SK-N-SH (cell line): ENCODE measurements around the gene ITFG1. TPM values are rescaled to one million over a fixed set of nuclear protein-coding genes. Genes with fewer than 3 reads are reported as not detected.

Experiments
- CTCF ChIA-PET: fragments of 300-600, 350-600 bp; formaldehyde crosslinking; extraction: SDS; loops from one replicate; lab custom pipeline; 2021; lab: Yijun Ruan, JAX
- POLR2A ChIA-PET: fragments of 350-600 bp; sonication (Branson Sonifier 250); formaldehyde crosslinking; extraction: SDS; loops from one replicate; lab custom pipeline; 2020; ENCODE audit warnings: antibody characterized with exemption, inconsistent platforms; lab: Yijun Ruan, JAX
- DNase-seq: peaks from one replicate; pipeline ENCODE4 v3.0.0; 2012
- H2AFZ ChIP-seq: fragments of 200-600 bp; sonication (generic); 2 replicates; pipeline ENCODE4 v1.8.1; 2016; ENCODE audit warnings: antibody characterized with exemption, mild to moderate bottlenecking, low read depth
- H3F3A ChIP-seq: fragments of 200-600 bp; sonication (generic); replicated peaks from 2 replicates; pipeline ENCODE3; 2016; ENCODE audit warnings: antibody characterized with exemption, mild to moderate bottlenecking; ENCODE audit not compliant: insufficient read depth
- H3K27ac ChIP-seq, 2 experiments: fragments of 200-500 bp in 1 of 2; fragments of 200-600 bp in 1 of 2; sonication (Bioruptor generic) in 1 of 2; sonication (generic), shearing (Covaris generic) in 1 of 2; 2 replicates each; pipeline versions ENCODE4 v1.5.1 to v1.6.1; 2014 to 2016; ENCODE audit warnings: low read depth in 2 of 2, inconsistent platforms in 1 of 2, low read length in 1 of 2, mild to moderate bottlenecking in 1 of 2, mixed read lengths in 1 of 2
- H3K27me3 ChIP-seq: fragments of 200-600 bp; sonication (generic), shearing (Covaris generic); 2 replicates; pipeline ENCODE4 v1.6.1; 2016; ENCODE audit warnings: mixed run types; ENCODE audit not compliant: insufficient read depth
- H3K36me3 ChIP-seq, 2 experiments: fragments of 200-500 bp in 1 of 2; fragments of 200-600 bp in 1 of 2; sonication (Bioruptor generic) in 1 of 2; sonication (generic) in 1 of 2; replicated peaks in 1 of 2; 2 replicates each; pipeline versions ENCODE3 to v1.5.1; 2014 to 2016; ENCODE audit warnings: low read length in 1 of 2, mild to moderate bottlenecking in 1 of 2; ENCODE audit not compliant: insufficient read depth in 2 of 2, control insufficient read depth in 1 of 2
- H3K4me1 ChIP-seq, 2 experiments: fragments of 200-500 bp in 1 of 2; fragments of 200-600 bp in 1 of 2; sonication (Bioruptor generic) in 1 of 2; sonication (generic), shearing (Covaris generic) in 1 of 2; 2 replicates each; pipeline versions ENCODE4 v1.5.1 to v1.6.1; 2014 to 2016; ENCODE audit warnings: low read depth in 1 of 2, low read length in 1 of 2, mixed run types in 1 of 2; ENCODE audit not compliant: insufficient read depth in 2 of 2, control insufficient read depth in 1 of 2
- H3K4me2 ChIP-seq: fragments of 200-600 bp; sonication (generic), shearing (Covaris generic); 2 replicates; pipeline ENCODE4 v1.6.1; 2017; ENCODE audit warnings: mixed run types
- H3K4me3 ChIP-seq, 2 experiments: fragments of 200-500 bp in 1 of 2; fragments of 200-600 bp in 1 of 2; sonication (Bioruptor generic) in 1 of 2; sonication (generic), shearing (Covaris generic) in 1 of 2; 2 replicates each; pipeline versions ENCODE4 v1.5.1 to v1.8.1; 2014 to 2016; ENCODE audit warnings: low read depth in 2 of 2, inconsistent platforms in 1 of 2, low read length in 1 of 2, mild to moderate bottlenecking in 1 of 2, mixed read lengths in 1 of 2, moderate library complexity in 1 of 2
- H3K79me2 ChIP-seq: fragments of 200-600 bp; sonication (generic); 2 replicates; pipeline ENCODE4 v1.8.1; 2017; ENCODE audit warnings: mild to moderate bottlenecking; ENCODE audit not compliant: insufficient read depth
- H3K9ac ChIP-seq: fragments of 200-600 bp; sonication (generic); 2 replicates; pipeline ENCODE4 v1.6.1; 2017; ENCODE audit warnings: mixed run types
- H3K9me2 ChIP-seq: fragments of 200-600 bp; sonication (generic); 2 replicates; pipeline ENCODE4 v1.6.1; 2017; ENCODE audit warnings: mixed run types
- H3K9me3 ChIP-seq: fragments of 200-600 bp; sonication (generic); 2 replicates; pipeline ENCODE4 v1.6.1; 2017; ENCODE audit warnings: mixed run types, mild to moderate bottlenecking, moderate library complexity
- H4K20me1 ChIP-seq: fragments of 200-600 bp; sonication (generic); 2 replicates; pipeline ENCODE4 v1.6.1; 2017; ENCODE audit warnings: mild to moderate bottlenecking, mixed run types; ENCODE audit not compliant: insufficient read depth
- CHD2 ChIP-seq: fragments of 150-350 bp; IDR thresholded peaks from 2 replicates; pipeline ENCODE4 v1.6.1; 2018; ENCODE audit warnings: low read length; ENCODE audit not compliant: partially characterized antibody
- ELF1 ChIP-seq: IDR thresholded peaks from 2 replicates; pipeline ENCODE4 v1.4.0; 2012
- EZH2phosphoT487 ChIP-seq: fragments of 200-600 bp; sonication (generic); IDR thresholded peaks from 2 replicates; pipeline ENCODE4 v1.6.1; 2017; ENCODE audit warnings: low read depth, mixed run types, mild to moderate bottlenecking, antibody characterized with exemption, moderate library complexity, borderline replicate concordance
- FOXJ3 ChIP-seq: sonication (generic); formaldehyde crosslinking; IDR thresholded peaks from 2 replicates; pipeline ENCODE4 v1.5.1; 2020; ENCODE audit warnings: mild to moderate bottlenecking, missing genetic modification reagents
- FOXM1 ChIP-seq: IDR thresholded peaks from 2 replicates; pipeline ENCODE4 v1.4.0; 2012; ENCODE audit warnings: low read depth, mild to moderate bottlenecking
- GABPA ChIP-seq: IDR thresholded peaks from 2 replicates; pipeline ENCODE4 v1.4.0; 2012; ENCODE audit warnings: low read depth, mild to moderate bottlenecking
- IRF3 ChIP-seq: fragments of 150-350 bp; IDR thresholded peaks from 2 replicates; pipeline ENCODE4 v1.6.1; 2016; ENCODE audit warnings: mild to moderate bottlenecking, low read depth, low read length
- JUND ChIP-seq: IDR thresholded peaks from 2 replicates; pipeline ENCODE4 v1.4.0; 2012
- MAX ChIP-seq: IDR thresholded peaks from 2 replicates; pipeline ENCODE4 v1.4.0; 2012; ENCODE audit warnings: low read depth
- MEF2A ChIP-seq: IDR thresholded peaks from 2 replicates; pipeline ENCODE4 v1.4.0; 2012; ENCODE audit warnings: low read depth, borderline replicate concordance
- PBX3 ChIP-seq: IDR thresholded peaks from 2 replicates; pipeline ENCODE4; 2012
- POLR2AphosphoS5 ChIP-seq: IDR thresholded peaks from 2 replicates; pipeline ENCODE4 v1.6.1; 2012; ENCODE audit warnings: low read depth, low read length
- RCOR1 ChIP-seq: fragments of 150-350 bp; IDR thresholded peaks from 2 replicates; pipeline ENCODE4 v1.6.1; 2017; ENCODE audit warnings: antibody characterized with exemption, low read length
- RFX5 ChIP-seq: IDR thresholded peaks from 2 replicates; pipeline ENCODE4 v1.6.1; 2012; ENCODE audit warnings: mild to moderate bottlenecking, improper control_type of control experiment, low read length
- TAF1 ChIP-seq: IDR thresholded peaks from 2 replicates; pipeline ENCODE4 v1.6.1; 2012; ENCODE audit warnings: low read depth, mild to moderate bottlenecking, low read length, moderate library complexity, borderline replicate concordance
- TCF12 ChIP-seq: IDR thresholded peaks from 2 replicates; pipeline ENCODE4 v1.4.0; 2012
- TEAD4 ChIP-seq: IDR thresholded peaks from 2 replicates; pipeline ENCODE4 v1.4.0; 2012; ENCODE audit warnings: mild to moderate bottlenecking, borderline replicate concordance; ENCODE audit not compliant: insufficient read depth
- WGBS: methylation state at CpG from one replicate; pipeline ENCODE4 v1.1.6; 2017; ENCODE audit warnings: low lambda C conversion rate; 5-methylcytosine and 5-hydroxymethylcytosine counted together
- polyA plus RNA-seq, 3 experiments: library from polyadenylated mRNA; depleted of rRNA; stranded (reverse); fragments of >200 nt; gene quantifications; 2 replicates each; pipeline ENCODE4 v1.2.3, GENCODE V29; 2012

Gene ITFG1
- polyA plus RNA-seq, 1 of the 3 experiments (the other 2 are of a cell fraction) = 48.6 TPM

GRCh38 chr16:47278306-47278970 is 182.4 kb downstream of the ITFG1 start:
- POLR2A ChIA-PET = no interaction called here

GRCh38 chr16:47276522-47276921 is 184.3 kb downstream of the ITFG1 start:
- no peak for TF ChIP-seq RFX5
- no peak for TF ChIP-seq POLR2AphosphoS5
- no peak for TF ChIP-seq FOXM1
- no peak for TF ChIP-seq TEAD4
- no peak for TF ChIP-seq CHD2
- TF ChIP-seq JUND = no peak
- TF ChIP-seq MAX = no peak
- TF ChIP-seq IRF3 = no peak
- TF ChIP-seq GABPA = no peak
- no peak for TF ChIP-seq TCF12
- no peak for TF ChIP-seq MEF2A
- TF ChIP-seq RCOR1 = no peak
- TF ChIP-seq EZH2phosphoT487 = no peak
- no peak for TF ChIP-seq FOXJ3 (CRISPR knock-in tag)
- TF ChIP-seq TAF1 = no peak
- TF ChIP-seq ELF1 = no peak
- TF ChIP-seq, all 33 proteins: peak for 0
- H3K9me3 ChIP-seq = no peaks in the 10 kb centered on the region; the same call in 1 of the 2 replicates
- no peak overlapping the region for H3K4me2 ChIP-seq
- H3F3A ChIP-seq = no peaks in the 10 kb centered on the region
- POLR2A ChIA-PET = no interaction called here
- H4K20me1 ChIP-seq = no peaks in the 10 kb centered on the region
- no peaks in the 10 kb centered on the region for H3K27me3 ChIP-seq
- no peaks in the 10 kb centered on the region for H3K36me3 ChIP-seq
- H3K4me3 ChIP-seq = no peak overlapping the region
- no peaks in the 10 kb centered on the region; a peak in 1 of 4 replicates for H3K4me1 ChIP-seq
- no peaks in the 10 kb centered on the region for H3K9me2 ChIP-seq
- no peak for DNase-seq
- no peaks in the 10 kb centered on the region for H3K79me2 ChIP-seq
- no peak overlapping the region for H2AFZ ChIP-seq
- CTCF ChIA-PET = no interaction called here
- H3K9ac ChIP-seq = no peak overlapping the region
- no peak overlapping the region for H3K27ac ChIP-seq
- WGBS = 83% methylated on average over 1 of the region's 1 CpG

More at GRCh38 chr16:47278306-47278970, 182.4 kb downstream of the ITFG1 start:
- peak; percentile 5 for DNase-seq
- no peaks in the 10 kb centered on the region; the same call in 1 of the 2 replicates for H3K9me3 ChIP-seq
- no peak for TF ChIP-seq MAX
- 0 out of 2 replicates have a peak, but pooled peaks have one; percentile 5 for TF ChIP-seq PBX3
- peaks cover 0 to 5% of the 10 kb centered on the region in 2 experiments for H3K36me3 ChIP-seq
- H3K4me1 ChIP-seq = no peaks in the 10 kb centered on the region; a peak in 1 of 4 replicates
- no peak overlapping the region for H2AFZ ChIP-seq
- H3K9me2 ChIP-seq = no peaks in the 10 kb centered on the region
- H3K79me2 ChIP-seq = no peaks in the 10 kb centered on the region
- H3K9ac ChIP-seq = no peak overlapping the region
- no peak overlapping the region for H3K27ac ChIP-seq
- no peaks in the 10 kb centered on the region for H4K20me1 ChIP-seq
- H3K4me3 ChIP-seq = no peak overlapping the region
- CTCF ChIA-PET = interaction anchor here (0.9 to 1.0 kb wide), 2 partner anchors 134 to 135 kb away, joined by 3 read pairs; partner anchors contain the start of gene NETO2
- no peak overlapping the region for H3K4me2 ChIP-seq
- H3F3A ChIP-seq = no peaks in the 10 kb centered on the region
- H3K27me3 ChIP-seq = no peaks in the 10 kb centered on the region
- 98% methylated on average over 5 of the region's 5 CpGs for WGBS
